Ovary (tissue), 9 donors: ENCODE data around the gene TCF4. TPM values are rescaled to one million over a fixed set of nuclear protein-coding genes. Genes with fewer than 3 reads are reported as not detected.

Experiments used
- DNase-seq, 5 donors: peaks; one replicate each; pipeline ENCODE4 v3.0.0-alpha.2; 2019 to 2020
- H3K27ac ChIP-seq, 2 donors: fragments of 200-600 bp; one replicate each; pipeline versions ENCODE4 v1.5.1 to v1.8.0; 2019 to 2022
- H3K27me3 ChIP-seq: fragments of 200-600 bp; one replicate; pipeline ENCODE4 v1.8.0; 2022
- H3K36me3 ChIP-seq: fragments of 200-600 bp; sonication (generic); one replicate; pipeline ENCODE4 v1.5.1; 2019
- H3K4me1 ChIP-seq: one replicate; pipeline ENCODE4 v1.8.1; 2013; ENCODE audit warnings: mild to moderate bottlenecking, moderate library complexity; ENCODE audit not compliant: insufficient read depth
- H3K4me3 ChIP-seq: fragments of 200-600 bp; sonication (generic); one replicate; pipeline ENCODE4 v1.5.1; 2017
- H3K9me3 ChIP-seq, 2 donors: fragments of 200-600 bp in 1 of 2; sonication (generic) in 1 of 2; one replicate each; pipeline versions ENCODE4 v1.5.1 to v1.8.1; 2013 to 2019; ENCODE audit warnings: mild to moderate bottlenecking in 1 of 2, moderate library complexity in 1 of 2
- EP300 ChIP-seq: sonication (generic); formaldehyde crosslinking; IDR thresholded peaks from one replicate; pipeline ENCODE4 v1.6.1; 2017; ENCODE audit warnings: antibody characterized with exemption
- POLR2A ChIP-seq: fragments of 450-650 bp; IDR thresholded peaks from one replicate; pipeline ENCODE4 v1.6.1; 2017; ENCODE audit warnings: antibody characterized with exemption, mild to moderate bottlenecking, moderate library complexity
- WGBS, 3 donors: extraction: QIAGEN DNeasy Blood & Tissue Kit in 1 of 3; methylation state at CpG; one replicate each; pipeline versions ENCODE4 v1.1.5 to v1.1.7; 2013 to 2017; 5-methylcytosine and 5-hydroxymethylcytosine counted together
- intact Hi-C, 4 donors: fragments of 100-400 bp; cut with DNase I; formaldehyde crosslinking; loops; one replicate each; pipeline versions ENCODE4 v1.11.0 to v1.15.1; 2022 to 2023
- polyA plus RNA-seq, 2 donors: library from polyadenylated mRNA; stranded (reverse); fragments of 200-250 nt in 1 of 2; fragments of 350-450 nt in 1 of 2; fragmentation: Illumina TruSeq in 1 of 2; extraction: RNeasy Lipid Tissue Mini Kit (QIAGEN cat#74804) in 1 of 2; gene quantifications; one replicate each; pipeline ENCODE4 v1.2.3, GENCODE V29; 2013 to 2014
- total RNA-seq, 7 donors: library from RNA; depleted of rRNA in 2 of 7; stranded (reverse); fragments of >200 nt in 2 of 7; fragmentation: NEBNext Ultra II Directional in 3 of 7; extraction: Animal tissue kit (Norgen Biotek cat#: 25700) in 3 of 7; gene quantifications; one replicate each; pipeline versions ENCODE4 v1.1.0 to v1.2.4, GENCODE V29; 2016 to 2023
- TF ChIP-seq, protein P1 (sequence below), 3 donors: fragments of 450-650 bp in 2 of 3; fragments of 200-600 bp in 1 of 3; IDR thresholded peaks; one replicate each; pipeline versions ENCODE4 v1.5.1 to v1.8.0; 2016 to 2022; ENCODE audit warnings: antibody characterized with exemption in 3 of 3, mild to moderate bottlenecking in 1 of 3
- donor health status: DM: no; HTN: no; CAD: no; lungs with moderate emphysema.
- donor health status: DM: no; HTN: no; CAD: no.
- donor health status: Bipolar disorder and iron deficiency.
- donor health status: DM: yes; HTN: yes; CAD: no.
- donor health status: DM: no; HTN: no; CAD: no.
- donor health status: DM: yes; HTN: yes; CAD: no.

The TCF4 gene
- total and polyA plus RNA-seq, 9 donors = 36.5 to 131 (median 112) TPM

DNA sequence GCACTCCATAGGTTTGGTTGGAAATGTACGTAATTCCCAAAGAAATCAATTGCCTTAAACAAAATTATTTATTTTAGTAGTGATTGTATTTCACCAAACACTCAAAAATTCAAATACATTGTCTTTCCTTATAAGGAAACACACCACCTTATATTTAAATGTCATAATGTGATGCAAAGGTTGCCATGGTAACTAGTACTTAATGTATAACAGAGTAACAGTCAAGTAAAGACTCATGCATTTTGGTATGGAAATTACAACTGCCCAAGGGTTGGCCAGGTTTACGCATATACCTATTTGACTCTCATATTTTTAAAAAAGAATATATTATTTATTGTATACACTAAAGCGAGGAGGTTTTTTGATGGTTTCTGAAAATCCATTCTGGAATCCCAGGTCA lies 231.2 kb downstream of the TCF4 start:
- peaks cover 5% of the 10 kb centered on the region for H3K4me1 ChIP-seq
- no peak for DNase-seq
- intact Hi-C loops = loop anchor here in 1 of 4 donors (10.0 kb wide), 1 partner anchor 1722 kb away; no protein-coding TSS in a partner anchor
- H3K27me3 ChIP-seq = no peaks in the 10 kb centered on the region
- WGBS, 3 donors = 96 to 99% (median 97%) methylated on average over 3 of the region's 3 CpGs
- TF ChIP-seq POLR2A = no peak
- TF ChIP-seq, protein P1, sequence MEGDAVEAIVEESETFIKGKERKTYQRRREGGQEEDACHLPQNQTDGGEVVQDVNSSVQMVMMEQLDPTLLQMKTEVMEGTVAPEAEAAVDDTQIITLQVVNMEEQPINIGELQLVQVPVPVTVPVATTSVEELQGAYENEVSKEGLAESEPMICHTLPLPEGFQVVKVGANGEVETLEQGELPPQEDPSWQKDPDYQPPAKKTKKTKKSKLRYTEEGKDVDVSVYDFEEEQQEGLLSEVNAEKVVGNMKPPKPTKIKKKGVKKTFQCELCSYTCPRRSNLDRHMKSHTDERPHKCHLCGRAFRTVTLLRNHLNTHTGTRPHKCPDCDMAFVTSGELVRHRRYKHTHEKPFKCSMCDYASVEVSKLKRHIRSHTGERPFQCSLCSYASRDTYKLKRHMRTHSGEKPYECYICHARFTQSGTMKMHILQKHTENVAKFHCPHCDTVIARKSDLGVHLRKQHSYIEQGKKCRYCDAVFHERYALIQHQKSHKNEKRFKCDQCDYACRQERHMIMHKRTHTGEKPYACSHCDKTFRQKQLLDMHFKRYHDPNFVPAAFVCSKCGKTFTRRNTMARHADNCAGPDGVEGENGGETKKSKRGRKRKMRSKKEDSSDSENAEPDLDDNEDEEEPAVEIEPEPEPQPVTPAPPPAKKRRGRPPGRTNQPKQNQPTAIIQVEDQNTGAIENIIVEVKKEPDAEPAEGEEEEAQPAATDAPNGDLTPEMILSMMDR (IDR thresholded peaks at IDR 0.05) = no peak
- no peak for TF ChIP-seq EP300
- no peaks in the 10 kb centered on the region for H3K9me3 ChIP-seq
- H3K4me3 ChIP-seq = no peak overlapping the region
- no peak overlapping the region for H3K27ac ChIP-seq
- H3K36me3 ChIP-seq = no peaks in the 10 kb centered on the region

DNA sequence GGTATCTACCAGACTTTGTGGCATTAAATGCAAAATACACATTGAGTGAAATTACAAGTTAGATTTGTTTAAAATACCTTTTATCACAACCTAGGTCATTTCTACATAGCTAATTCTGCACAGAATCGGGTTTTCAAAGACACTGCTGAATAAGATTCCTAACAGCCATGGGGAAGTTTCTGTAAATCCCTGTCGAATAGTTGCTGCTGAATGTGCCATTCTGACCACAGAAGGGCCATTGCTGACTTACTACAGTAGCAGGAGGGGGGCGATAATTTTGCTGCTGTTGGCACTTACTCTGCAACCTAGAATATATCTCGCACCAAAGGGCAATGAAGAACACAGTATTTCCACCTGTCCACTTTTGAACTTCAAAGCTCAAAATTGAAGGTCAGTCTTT lies 232.8 kb downstream of the TCF4 start:
- Histone ChIP-seq H3K9me3 (no peaks in the 10 kb centered on the region), H3K4me3 (no peak overlapping the region), H3K4me1 (peaks cover 6% of the 10 kb centered on the region), H3K27me3 (no peaks in the 10 kb centered on the region), H3K36me3 (no peaks in the 10 kb centered on the region), H3K27ac (no peak overlapping the region)
- TF ChIP-seq, protein P1 (IDR thresholded peaks at IDR 0.05) = no peak
- TF ChIP-seq POLR2A = no peak
- 72 to 92% (median 84%) methylated on average over 4 of the region's 4 CpGs for WGBS, 3 donors
- no peak for DNase-seq
- intact Hi-C loops = loop anchor here in 1 of 4 donors (10.0 kb wide), 1 partner anchor 1720 kb away; no protein-coding TSS in a partner anchor

DNA sequence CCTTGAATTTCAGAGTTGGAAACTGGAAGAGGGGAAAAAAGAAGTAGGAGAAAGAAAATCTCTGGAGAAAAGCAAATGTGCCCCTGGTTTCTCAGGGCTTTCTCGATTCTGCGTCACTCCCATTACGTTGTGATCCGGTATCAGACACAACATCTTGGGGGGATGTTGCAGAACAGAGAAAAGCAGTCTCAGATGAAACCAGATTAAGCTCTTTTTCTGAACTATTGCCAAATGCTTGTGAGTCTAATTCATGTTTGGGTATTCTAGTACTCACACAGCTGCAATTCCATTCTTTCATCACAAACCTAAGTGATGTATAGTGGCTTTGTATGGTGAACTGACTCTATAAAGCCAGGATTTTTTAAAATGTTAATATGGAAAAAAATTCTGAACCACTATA lies 233.2 kb downstream of the TCF4 start:
- Histone ChIP-seq H3K4me1 (peaks cover 6% of the 10 kb centered on the region), H3K4me3 (no peak overlapping the region), H3K36me3 (no peaks in the 10 kb centered on the region), H3K27me3 (no peaks in the 10 kb centered on the region), H3K27ac (no peak overlapping the region), H3K9me3 (no peaks in the 10 kb centered on the region)
- 87 to 91% (median 91%) methylated on average over 4 of the region's 4 CpGs for WGBS, 3 donors
- no peak for DNase-seq
- intact Hi-C loops = loop anchor here in 1 of 4 donors (10.0 kb wide), 1 partner anchor 1720 kb away; no protein-coding TSS in a partner anchor
- no peak for TF ChIP-seq EP300
- no peak for TF ChIP-seq POLR2A
- TF ChIP-seq, protein P1 (IDR thresholded peaks at IDR 0.05) = no peak

DNA sequence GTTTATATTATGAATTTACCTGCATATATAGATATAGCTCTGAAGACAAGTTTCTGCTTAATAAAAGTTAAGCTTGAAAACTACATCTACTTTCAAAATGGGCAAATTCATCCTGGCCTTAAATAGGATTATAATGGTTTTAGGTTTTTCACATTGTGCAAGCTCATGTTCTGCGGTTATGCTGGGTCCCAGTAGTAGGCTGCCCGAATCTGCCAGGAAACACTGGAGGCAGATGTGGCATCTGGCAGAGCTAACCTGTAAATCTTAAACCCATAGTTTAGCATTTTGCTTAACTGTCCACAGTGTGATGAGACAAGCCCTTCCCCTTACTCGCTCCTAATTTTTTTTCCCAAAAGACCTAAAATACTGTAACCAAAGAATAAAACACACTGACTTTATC lies 234.2 kb downstream of the TCF4 start:
- Histone ChIP-seq H3K27me3 (no peaks in the 10 kb centered on the region), H3K36me3 (no peaks in the 10 kb centered on the region), H3K9me3 (no peaks in the 10 kb centered on the region), H3K4me3 (no peak overlapping the region), H3K27ac (no peak overlapping the region), H3K4me1 (peaks cover 6% of the 10 kb centered on the region)
- no peak for DNase-seq
- intact Hi-C loops = loop anchor here in 1 of 4 donors (10.0 kb wide), 1 partner anchor 1719 kb away; no protein-coding TSS in a partner anchor
- 84 to 91% (median 87%) methylated on average over 3 of the region's 3 CpGs for WGBS, 3 donors
- TF ChIP-seq, protein P1 (IDR thresholded peaks at IDR 0.05) = no peak
